ENCODE results near the gene H19.

The H19 gene

DNA sequence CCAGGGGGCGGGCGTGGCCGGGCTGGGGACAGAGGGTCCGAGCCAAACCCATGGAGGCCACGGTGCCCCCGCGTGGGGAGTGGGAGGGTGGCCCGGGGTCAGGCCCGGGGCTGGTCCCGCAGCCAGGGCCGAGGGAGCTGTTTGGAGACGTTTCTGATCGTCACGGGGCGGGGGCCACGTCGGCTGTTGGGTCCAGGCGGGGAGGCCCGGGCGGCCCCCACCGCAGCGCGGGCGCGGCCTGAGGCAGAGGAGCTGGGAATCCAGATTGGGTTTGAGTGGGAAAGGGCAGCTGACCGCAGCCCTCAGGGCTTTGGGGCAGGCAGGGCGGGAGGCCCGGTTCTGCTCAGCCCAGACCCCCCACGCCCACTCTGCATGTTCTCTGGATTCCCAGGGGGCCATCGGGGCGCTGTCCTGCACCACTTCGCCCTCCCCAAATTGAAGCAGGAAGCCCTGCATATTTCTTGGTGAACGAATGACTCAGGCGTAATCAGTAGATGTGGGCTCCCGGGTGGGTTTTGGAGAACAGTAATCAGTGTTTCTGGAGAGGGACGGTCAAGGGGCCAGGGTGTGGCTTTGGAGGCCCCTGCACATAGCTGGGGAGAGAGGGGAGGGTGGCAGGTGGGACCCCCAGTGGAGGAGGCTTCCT is 49.9 kb downstream of the H19 start:
- DNase-seq (ENCODE audit: low read depth, low spot score) = no peak

DNA sequence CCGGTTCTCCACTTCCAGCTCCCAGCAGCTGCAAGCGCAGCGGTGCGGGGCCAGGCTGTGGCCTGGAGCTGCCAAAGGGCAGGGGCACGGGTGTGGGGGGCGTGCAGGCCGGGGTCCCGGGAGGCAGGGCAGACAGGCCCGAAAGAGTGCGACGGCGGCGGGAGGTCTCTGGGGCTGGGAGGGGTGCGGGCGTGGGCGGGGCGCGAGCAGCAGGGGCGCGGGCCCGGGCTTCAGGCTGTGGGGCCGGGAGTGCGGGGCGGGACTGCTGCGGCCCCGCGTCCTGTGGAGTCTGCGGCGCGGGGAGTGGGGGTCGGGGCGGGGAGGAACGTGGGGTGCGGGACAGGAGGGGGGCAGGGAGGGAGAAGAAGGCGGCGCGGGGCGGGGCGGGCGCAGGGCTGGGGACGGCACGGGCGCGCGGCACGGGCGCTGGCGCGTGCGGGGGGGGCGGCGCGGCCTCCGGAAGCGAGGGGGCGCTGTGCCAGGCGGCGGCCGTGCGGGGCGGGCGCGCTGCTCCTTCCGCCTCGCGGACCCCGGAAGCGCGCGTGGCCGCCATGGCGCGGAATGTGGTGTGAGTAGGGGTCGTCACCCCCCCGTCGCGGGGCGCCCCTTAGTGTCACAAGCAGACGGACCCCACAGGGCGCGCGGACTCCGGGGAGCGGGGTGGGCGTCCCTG is 50.7 kb downstream of the H19 start, which contains the start of gene MRPL23:
MRPL23 (plus strand) TSS at position 521 of the 673 bp plus-strand sequence; CDS start at position 552, 31 bp downstream.
- DNase-seq (ENCODE audit: low read depth, low spot score) = no peak
